HG03039 (cell line): ENCODE data around the gene NHSL2.
"Not testable (repeated sequence)": the region's sequence is repeated elsewhere in the genome, so short reads cannot be mapped to it uniquely, and the experiment has no call there.

ENCODE experiments used
- ATAC-seq: cut with Tn5 transposase; IDR thresholded peaks from one replicate; pipeline ENCODE4 v1.9.1; 2021; ENCODE audit warnings: mild to moderate bottlenecking, moderate library complexity; ENCODE audit not compliant: unreplicated experiment

NHSL2 gene

GRCh38 chrX:72038868-72039267 is 128.2 kb downstream of the NHSL2 start:
- no peak for ATAC-seq

GRCh38 chrX:72040506-72040905 is 129.9 kb downstream of the NHSL2 start:
- ATAC-seq = no peak

GRCh38 chrX:72041176-72041575 is 130.5 kb downstream of the NHSL2 start:
- ATAC-seq = no peak

- ATAC-seq = no peak
Observed at GRCh38 chrX:72041871-72042851, 131.5 kb downstream of the NHSL2 start.

- no peak for ATAC-seq
Observed at GRCh38 chrX:72042852-72043248, 132.2 kb downstream of the NHSL2 start.

GRCh38 chrX:72043636-72044035 is 133.0 kb downstream of the NHSL2 start:
- ATAC-seq = no peak

- no peak for ATAC-seq
Observed at GRCh38 chrX:72045141-72045540, 134.5 kb downstream of the NHSL2 start.

- ATAC-seq = no peak
Observed at GRCh38 chrX:72045552-72046277, 135.1 kb downstream of the NHSL2 start.

- no peak for ATAC-seq
Observed at GRCh38 chrX:72046447-72046846, 135.8 kb downstream of the NHSL2 start.

GRCh38 chrX:72048510-72049455 is 138.1 kb downstream of the NHSL2 start:
- ATAC-seq = no peak

GRCh38 chrX:72050011-72050410 is 139.4 kb downstream of the NHSL2 start:
- no peak for ATAC-seq

GRCh38 chrX:72051589-72051988 is 140.9 kb downstream of the NHSL2 start:
- no peak for ATAC-seq

- ATAC-seq = no peak
Observed at GRCh38 chrX:72052415-72053090, 141.9 kb downstream of the NHSL2 start.

GRCh38 chrX:72053508-72053907 is 142.9 kb downstream of the NHSL2 start:
- no peak for ATAC-seq

GRCh38 chrX:72054779-72055489 is 144.3 kb downstream of the NHSL2 start:
- no peak for ATAC-seq

- ATAC-seq = no peak
Observed at GRCh38 chrX:72057331-72057730, 146.7 kb downstream of the NHSL2 start.

GRCh38 chrX:72057849-72058248 is 147.2 kb downstream of the NHSL2 start:
- ATAC-seq = no peak

GRCh38 chrX:72058346-72058745 is 147.7 kb downstream of the NHSL2 start:
- not testable (repeated sequence) for ATAC-seq

GRCh38 chrX:72060196-72060920 is 149.7 kb downstream of the NHSL2 start:
- no peak for ATAC-seq
